Left renal pelvis (tissue), 4 donors: ENCODE measurements around the gene COL5A1. TPM values are rescaled to one million over a fixed set of nuclear protein-coding genes. Genes with fewer than 3 reads are reported as not detected.
"Not testable (repeated sequence)": the region's sequence is repeated elsewhere in the genome, so short reads cannot be mapped to it uniquely, and the experiment has no call there.

Experiments used
- DNase-seq, 4 donors: peaks; one replicate each; pipeline ENCODE4 v3.0.0-alpha.2; 2013; ENCODE audit warnings: low read depth in 4 of 4, low spot score in 3 of 4
- polyA plus RNA-seq, 4 donors: library from polyadenylated mRNA; unstranded; fragments of 120-200 nt; gene quantifications; one replicate each; pipeline ENCODE4 v1.2.1, GENCODE V29; 2013; ENCODE audit not compliant: insufficient read length in 4 of 4

The COL5A1 gene
- polyA plus RNA-seq, 4 donors = 90.9 to 424 (median 114) TPM

DNA sequence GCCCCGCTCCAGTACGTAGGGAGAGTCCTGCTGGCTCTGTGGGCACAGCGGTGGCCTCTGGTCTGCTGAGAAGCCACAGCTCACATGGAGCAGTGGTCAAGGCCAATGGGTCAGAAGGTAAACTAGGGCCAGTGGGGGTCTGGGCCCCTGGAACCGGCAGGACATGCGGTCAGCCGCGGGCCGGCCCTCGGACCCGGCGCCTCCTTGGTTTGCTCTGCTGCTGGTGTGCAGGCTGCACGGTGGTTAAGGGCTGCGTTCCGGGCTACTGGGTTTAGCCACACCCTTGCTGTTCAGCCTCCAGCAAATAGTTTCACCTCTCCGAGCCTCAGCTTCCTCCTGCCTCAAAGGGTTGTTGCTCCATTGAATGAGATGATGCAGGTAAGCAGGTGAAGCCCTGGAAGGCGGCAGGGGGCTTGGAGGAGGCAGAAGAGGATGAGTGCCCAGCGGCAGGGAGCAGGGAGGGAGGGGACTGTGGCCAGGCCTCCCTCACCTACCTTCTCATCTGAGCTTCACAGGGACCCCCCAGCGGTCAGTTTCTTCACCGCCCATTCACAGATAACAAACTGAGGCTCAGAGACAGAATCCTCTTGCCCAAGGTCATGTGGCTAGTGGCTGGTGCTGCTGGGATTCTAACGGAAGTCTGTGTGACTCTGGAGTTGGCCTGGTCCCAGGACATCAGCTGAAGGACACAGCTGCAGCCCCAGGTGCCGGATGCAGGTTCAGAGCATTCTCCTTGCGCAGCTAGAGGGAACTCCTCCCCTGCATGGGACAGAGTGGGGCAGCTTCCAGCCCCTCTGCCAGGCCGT lies 3.7 kb upstream of the COL5A1 start:
- no peak for DNase-seq

DNA sequence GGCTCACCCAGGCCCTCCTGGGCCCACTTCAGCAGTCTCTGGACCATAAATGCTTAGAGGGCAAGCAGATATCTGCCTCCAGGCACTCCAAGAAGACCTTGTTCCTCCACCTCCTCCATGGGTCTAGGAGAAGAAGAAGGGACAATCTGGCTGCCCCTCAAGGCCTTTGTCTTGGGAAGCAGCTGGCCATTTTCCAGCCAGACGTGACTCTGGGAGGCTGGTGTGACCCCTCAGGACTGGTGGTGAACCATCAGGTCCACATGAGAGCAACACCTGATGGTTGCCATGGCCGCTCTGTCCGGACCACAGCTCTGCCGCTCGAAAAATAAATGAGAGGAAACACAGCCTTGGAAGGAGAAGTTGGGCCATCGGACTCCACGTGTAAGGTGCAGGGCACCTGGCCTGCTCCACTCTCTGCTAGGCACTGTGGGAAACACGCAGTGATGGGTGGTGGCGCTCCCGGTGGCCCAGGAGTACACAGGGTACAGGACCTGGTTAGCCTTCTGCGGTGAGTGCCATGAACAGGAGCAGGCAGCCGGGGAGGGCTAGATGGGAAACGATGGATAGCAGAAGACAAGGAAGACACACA lies 3.0 kb upstream of the COL5A1 start:
- no peak for DNase-seq

DNA sequence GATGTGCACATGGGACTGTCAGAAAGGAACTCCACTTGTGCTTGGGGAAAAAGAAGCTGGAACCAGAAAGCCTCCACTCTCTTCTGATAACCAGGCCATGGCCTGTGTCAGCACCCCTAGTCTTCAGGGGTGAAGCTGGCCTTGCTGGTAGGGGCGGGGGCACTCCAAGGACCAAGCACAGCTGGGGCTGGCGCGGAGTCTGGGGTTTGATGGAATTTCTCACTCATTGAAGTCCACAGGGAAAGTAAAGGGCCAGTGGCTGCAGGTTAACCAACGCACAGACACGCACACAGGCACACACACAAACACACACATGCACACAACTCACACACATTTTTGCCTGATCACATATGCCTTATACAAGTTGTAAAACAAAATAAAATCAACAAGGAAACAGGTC lies 1.6 kb upstream of the COL5A1 start:
- DNase-seq = no peak

DNA sequence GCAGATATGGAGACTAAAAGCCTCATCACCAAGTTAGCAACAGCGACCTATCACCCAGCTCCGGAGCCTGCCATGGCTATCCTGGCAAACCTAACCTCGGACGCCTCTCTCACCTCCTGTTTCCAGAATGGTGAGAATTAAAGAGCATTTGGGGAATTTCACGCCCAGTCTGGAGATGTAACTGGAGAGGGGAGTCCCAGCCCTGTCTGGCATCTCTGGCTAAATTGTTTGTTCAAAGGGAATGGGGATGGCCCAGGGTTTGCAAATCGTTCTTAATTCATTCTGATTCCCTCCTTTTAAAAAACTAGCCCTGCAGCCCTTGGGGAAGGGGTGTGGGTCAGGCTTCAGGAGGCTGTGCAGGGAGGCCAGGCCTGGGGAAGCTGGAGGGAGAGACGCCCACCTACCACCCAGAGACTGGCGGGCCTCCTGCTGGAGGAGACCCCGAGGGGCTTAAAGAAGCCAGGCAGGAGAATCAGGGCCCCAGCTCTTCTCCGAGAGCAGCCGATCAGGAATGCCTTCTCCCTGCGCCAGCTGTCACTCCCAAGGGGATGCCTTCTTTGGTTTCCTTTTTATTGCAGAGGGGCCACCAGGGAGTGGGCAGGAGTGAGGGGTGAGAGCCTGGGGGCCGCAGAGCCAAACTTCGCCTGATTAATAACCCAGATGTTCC lies 964 bp upstream of the COL5A1 start:
- DNase-seq = no peak

DNA sequence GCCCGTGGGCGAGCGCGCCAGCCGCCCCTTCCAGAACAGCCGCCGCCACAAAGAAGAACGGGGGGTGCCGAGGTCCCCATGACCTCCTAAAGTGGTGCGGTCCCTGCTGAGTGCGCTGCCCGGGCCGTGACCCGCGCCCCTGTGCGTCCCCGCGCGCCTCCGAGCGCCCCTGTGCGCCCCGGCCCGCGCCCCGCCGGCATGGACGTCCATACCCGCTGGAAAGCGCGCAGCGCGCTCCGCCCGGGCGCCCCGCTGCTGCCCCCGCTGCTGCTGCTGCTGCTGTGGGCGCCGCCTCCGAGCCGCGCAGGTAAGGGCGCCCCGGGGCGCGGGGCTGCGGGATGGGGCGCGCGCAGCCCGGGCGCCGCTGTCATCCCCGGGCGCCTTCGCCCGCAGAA lies 384 bp downstream of the COL5A1 start:
- DNase-seq = no peak

DNA sequence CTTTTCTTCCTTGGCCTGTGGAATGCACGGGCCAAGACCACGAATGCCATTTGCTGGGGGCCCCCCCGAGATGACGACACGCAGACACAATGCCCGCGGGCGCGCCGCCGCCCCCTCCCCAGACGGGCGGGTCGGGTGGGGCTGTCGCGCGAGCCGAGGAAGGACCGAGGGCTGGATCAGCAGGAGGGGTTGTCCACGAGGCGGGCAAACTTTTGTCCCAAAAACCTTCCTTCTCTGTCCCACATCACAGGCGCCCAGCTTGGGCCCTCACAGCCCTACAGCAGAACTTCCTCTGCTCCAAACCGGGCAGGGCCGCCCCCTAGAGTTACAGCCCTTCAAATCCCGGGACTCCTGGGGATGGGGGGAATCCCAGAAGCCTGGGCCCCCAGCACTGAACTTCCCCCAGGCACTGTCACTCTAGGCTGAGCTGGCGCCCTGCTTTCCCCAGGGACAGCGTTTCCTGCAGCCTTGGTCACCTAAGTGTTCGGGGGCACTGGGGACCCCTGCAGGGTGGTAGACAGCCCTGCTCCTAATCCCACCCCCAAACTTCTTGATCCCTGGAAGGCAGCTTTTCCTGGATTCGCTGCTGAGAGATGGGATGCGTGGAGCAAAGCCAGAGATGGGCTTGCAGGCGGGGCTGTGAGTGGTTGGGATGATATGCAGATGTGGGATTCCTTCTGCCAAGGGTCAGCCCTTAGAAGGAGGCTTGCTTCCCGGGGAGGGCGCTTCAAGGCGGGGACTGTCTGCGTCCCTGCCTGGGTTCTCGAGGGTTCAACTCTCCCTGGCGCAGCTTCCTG lies 980 bp downstream of the COL5A1 start:
- no peak for DNase-seq

DNA sequence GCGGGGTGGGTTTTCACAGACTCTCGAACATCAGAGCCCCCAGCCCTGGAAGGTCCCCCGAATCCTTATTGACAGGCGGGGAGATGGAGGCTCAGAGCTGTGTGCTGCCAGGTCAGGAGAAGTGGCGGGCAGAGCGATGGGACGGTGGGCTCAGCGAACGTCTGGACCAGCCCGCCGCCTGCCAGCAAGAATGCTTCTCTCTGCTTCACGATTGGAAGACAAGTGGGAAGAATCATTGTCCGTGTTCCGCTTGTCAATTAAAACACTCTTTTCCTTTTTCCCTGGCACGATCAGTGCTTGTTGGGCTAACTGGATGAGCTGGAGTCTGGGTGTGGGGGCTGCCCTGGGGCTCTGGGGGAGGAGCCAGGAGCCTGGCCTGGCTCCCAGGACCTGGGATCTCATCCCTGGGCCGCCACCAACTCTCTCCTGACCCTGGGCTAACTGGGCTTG lies 1.6 kb downstream of the COL5A1 start:
- DNase-seq = no peak

DNA sequence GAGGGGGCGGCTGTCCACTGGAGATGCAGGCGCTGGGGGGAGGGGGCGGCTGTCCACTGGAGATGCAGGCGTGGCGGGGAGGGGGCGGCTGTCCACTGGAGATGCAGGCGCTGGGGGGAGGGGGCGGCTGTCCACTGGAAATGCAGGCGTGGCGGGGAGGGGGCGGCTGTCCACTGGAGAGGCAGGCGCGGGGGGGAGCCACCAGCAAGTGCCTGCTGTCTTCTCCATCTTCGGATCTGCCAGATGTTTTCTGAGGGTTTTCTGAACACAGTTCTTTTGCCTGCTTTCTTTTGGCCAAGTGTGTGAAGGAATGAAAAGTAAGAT lies 2.8 kb downstream of the COL5A1 start:
- DNase-seq = not testable (repeated sequence)

DNA sequence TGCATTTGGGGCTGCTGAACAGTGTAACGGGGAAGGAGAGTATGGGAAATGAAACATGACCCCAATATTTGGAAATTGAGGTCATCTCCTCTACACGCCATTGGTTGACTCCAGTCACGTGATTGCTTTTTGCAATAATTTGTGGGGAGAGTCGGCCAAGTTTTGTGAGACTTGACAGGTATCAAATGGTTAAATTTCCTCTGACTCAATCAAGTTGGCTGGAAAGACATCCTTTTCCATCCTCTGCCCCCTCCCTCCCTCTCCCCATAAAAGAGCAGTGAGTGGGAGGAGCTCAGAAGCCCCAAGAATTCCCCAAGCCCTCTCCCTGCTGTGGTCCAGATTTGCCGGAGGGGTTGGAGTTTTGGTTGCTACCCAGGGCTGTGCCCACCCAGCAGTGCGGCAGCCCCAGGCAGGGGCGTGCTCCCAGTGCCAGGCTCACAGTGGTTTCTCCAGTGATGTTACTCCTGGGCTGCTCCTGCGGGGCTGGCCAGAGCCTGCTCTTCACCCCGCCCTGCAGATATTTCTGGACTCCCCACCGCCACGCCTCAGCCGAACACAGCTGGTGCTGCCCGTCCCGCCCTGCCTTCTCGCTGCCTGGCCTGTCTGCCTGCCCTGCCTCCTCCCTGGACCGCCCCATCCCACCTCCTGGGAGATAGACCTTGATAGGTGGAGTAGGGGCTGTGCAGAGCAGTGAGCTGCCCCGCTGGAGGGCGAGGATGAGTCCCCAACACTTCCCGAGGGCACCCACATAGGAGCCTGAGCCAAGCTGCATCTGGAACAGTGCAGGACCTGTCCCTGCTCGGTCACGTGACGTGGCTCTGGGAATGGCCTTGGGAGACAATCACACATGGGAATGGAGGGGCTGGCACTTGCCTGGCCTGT lies 3.4 kb downstream of the COL5A1 start:
- peak in 2 of 4 donors; percentile 67 to 69 for DNase-seq

DNA sequence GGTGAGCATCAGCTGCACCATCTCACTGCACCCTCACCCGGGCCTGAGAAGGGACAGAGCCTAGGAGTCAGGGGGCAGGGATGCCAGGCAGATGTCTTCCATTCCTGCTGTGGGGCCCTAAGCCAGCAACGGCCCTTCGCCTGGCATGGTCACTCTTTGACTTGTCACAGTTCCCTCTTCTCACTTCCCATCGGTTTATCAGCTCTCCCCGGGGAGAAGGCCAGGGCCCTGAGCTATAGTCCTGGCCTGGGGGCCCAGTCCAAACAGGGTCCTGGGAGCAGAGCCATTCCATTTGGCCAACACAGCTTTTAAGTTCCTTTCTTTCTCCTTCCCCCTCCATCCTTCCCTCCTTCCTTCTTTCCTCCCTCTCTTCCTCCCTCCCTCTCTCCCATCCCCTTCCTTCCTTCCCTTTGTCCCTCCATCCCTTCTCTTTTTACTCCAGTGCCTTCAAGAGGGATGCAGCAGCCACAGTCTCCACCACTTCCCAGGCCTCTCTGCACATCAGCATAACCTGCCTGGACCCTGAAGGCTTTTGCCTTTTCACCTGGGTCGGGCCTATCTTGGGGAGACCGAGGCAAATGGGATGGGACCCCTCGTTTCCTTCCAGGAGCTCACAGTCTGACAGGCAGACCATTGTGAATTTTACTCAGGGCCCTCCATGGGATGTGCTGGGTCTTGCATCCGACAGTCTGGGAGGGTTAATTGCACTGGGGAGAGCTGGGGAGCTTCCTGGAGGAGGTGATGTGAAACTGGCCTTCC lies 4.2 kb downstream of the COL5A1 start:
- DNase-seq = no peak

DNA sequence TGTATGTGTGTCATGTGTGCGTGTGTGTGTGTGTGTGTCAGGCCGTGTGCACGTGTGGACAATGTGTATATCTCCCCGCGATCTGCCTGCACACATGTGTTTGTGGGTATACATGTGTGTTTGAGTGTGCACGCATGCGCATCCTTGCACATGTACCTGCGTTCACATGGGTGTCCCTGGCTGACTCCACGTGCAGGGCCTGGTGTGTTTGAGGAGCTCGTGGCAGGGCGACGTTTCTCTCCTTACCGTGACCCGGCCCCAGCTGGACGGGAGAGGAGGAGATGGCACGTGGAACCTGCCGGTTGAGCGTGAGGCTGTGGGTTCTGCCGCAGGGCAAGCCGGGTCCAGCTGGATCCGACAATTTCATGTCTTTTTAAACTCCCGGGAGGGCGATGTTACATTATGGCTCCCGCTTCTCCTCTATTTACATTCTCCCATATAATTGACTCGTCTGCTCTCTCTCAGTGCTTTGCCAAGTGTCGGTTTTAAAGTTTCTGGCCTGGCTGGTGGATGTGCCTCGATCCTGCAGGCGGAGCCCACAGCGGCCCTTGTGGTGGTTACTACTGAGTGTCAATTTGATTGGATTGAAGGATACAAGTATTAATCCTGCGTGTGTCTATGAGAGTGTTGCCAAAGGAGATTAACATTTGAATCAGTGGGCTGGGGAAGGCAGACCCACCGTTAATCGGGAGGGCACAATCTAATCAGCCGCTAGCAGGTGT lies 5.9 kb downstream of the COL5A1 start:
- DNase-seq = no peak

DNA sequence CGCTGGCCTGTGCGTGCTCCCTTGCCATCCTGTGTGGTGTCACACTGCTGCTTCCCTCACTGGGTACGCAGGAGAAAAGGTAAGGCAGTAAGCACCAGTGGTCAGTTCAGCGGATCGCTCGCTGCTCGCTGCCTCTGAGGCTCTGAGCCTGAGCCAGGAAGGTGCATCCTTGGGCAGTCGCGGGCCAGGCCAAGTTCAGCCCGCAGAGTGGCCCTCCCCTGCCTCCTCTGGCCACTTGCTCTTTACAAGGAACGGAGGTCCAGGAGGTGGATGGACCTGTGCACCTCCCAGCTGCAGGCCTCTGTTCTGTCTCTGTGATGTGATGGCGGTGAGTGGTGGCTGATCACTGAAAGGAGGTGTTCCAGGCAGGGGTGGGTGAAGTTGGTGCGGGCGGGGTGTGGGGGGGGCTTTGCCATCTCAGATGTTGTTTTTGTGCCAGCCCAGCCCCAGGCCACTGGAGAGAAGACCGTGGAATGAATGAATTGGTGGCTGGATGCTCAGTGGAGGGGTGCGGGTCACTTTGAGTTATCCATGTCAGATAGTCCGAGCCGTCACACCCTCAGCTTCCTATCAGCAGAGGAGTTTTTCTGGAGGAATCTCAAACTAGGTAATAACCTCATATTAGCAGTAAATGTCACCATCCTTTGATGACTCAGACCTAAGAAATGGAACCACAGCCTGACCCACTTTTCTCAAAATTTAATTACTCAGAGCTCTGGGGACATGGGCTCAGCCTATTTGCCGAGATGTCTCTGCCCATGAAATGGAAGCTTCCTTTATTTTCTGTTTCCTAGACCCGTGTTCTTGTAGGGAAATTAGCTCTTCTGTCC lies 7.3 kb downstream of the COL5A1 start:
- no peak for DNase-seq

DNA sequence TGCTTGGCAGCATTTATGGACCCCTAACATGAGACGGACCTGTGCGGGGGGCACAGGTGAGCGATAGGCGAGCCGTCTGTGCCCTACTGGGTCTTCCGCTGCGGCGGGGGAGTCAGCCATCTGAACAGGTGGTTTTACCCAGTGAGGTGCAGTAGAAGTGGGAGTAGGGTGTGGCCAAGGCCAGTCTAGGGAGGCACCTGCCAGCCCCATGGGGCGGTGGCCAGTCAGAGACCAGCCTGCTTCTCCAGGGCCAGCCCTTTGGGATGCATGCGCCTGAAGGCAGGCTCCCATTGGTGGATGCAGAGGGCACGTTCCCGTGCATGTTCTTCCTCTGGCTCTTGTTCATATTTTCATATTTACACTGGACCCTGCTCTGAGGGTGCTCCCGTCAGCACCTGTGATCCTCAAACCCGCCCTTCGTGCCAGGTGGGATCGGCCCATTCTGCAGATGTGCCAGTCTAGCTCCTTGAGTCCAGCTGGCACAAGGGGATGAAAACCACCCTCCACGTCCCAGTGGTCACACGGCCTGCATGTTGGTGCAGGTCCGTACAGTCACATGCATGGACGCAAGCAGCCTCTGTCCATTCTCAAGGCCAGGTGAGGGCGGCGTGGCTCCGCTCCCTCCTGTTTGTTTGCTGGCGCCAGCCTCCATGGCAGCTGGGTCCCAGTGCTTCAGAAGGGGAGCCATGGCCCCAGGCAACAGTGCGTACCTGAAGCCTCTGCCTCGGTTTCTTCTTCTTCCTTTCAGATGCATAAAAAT lies 9.0 kb downstream of the COL5A1 start:
- DNase-seq = no peak

DNA sequence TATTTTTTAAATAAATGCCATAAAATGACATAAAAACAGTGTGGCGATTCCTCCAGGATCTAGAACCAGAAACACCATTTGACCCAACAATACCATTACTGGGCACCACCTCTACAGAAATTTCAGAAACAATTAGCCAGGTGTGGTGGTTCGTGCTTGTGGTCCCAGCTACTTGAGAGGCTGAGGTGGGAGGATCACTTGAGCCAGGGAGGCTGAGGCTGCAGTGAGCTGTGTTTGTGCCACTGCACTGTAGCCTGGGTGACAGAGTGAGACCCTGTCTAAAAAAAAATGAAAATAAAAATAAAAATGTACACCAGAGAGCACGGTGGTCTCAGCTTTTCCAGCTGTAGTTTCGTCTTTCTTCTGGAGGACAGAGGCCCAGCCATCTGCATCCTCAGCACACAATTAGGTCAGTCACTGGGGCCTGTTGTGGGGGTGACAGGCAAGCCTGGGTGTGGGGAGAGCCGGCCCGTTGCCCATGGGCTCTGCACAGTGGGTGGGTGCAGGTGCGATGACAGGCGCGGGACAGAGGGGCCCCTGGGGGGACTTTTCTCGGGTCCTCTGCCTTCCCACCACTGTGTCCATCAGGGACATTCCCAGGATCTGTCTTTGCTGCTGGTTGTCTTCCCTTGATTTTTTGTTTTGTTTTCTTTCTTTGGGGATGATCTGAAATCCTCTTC lies 9.8 kb downstream of the COL5A1 start:
- no peak for DNase-seq

DNA sequence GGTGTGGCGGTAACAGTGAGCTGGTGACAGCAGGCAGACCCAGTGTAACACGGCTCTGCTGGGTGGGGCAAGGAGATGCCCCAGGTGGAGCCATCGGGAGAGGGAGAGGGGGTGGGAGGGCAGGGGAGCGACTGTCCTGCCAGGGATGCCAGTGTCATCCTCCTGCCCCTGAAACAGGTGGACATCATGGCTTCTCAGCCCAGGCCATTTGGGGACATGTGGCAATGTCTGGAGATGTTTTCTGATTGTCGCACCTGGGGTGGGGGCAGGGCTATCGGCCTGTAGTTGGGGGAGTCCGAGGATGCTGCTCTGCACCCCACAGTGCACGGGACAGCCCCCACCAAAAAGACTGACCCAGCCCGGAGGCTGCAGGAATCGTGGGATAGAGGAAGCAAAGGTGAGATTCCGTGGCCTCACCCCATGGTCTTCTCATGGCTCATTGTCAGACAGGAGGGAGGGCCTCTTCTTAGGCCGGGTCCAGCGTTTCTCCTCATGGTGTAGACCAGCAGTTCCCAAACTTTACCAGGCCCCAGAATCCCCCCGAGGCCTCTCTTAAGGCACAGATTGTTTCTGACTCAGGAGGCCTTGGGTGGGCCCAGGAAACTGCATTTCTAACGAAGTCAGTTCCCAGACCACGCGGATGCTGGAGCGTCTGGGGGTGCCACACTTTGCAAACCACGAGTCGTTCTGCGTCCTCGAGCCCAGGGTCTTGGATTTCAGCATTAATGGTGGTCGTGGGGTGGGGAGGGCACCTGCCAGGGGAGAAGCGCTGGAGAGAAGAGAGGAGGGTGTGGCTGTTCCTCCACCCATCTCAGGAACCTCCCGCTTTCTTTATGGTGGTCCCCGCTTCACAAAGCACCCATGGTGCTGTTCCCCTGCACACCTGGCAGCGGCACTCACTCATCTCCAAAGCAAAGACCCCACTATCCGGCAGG lies 11.0 kb downstream of the COL5A1 start:
- DNase-seq = no peak
